ENCODE results near the gene USP6NL.

USP6NL gene

DNA sequence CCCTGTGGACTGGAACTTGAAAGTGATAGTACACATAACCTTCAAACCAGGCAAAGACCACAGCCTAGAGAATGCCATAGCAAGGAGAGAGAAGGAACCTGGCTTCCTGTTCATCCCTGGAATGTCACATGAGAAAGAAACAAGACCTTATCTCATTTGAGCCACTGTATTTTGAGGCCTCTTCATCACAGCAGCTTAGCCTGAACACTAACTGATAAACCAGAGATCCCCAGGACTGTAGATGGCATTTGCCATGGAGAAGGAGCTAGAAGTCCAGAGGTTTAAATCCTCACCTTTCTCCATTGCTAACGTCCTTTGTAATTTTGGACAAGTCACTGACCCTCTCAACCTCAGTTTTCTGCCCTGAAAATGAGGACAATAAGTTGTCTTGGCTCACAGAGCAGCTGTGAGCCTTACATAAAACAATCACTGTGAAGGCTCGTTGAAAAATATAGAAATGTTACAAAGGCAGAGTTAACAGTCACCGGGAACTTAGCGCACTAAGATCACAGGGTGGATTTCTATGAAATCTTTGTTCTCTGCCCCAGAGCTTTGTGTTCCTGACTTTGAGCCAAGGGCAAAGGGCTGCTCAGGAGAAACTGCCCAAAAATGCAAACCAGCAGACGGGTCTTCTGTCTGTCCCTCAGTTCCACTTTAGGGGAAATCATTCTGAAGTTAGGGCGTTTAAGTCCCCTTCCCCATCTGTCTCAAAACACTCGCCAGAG, 197.0 kb downstream of the USP6NL start:
- DNase-seq (ENCODE audit: low read depth) = no peak

DNA sequence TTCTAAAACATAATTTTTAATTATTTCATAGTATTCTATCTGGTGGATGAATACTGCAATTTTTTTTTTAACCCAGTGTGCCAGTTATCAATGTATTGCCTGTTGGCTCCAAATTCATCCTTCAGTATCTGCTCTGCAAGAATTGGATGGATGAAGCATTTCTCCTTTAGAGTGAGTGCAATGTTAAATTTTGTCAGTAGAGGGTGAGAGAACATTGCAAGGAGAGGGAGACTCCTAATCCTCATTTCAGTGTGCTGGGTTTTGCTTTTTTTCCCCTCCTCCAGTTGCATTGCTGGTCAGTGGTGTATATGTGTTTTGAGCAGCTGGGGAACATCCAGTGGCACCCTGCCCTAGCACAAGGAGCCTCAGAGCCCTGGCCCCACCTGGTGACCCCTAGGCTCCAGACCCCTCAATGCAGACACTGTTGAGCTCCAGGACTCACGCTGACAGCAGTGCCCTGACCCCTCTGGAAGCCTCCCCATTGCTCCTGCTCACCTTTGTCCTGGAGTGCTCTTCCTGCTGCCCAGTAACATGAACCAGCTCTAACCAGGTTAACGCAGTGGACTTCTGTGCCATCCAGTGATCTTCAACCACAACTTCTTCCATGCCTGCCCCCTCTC, 199.4 kb downstream of the USP6NL start:
- no peak for DNase-seq (ENCODE audit: low read depth)

DNA sequence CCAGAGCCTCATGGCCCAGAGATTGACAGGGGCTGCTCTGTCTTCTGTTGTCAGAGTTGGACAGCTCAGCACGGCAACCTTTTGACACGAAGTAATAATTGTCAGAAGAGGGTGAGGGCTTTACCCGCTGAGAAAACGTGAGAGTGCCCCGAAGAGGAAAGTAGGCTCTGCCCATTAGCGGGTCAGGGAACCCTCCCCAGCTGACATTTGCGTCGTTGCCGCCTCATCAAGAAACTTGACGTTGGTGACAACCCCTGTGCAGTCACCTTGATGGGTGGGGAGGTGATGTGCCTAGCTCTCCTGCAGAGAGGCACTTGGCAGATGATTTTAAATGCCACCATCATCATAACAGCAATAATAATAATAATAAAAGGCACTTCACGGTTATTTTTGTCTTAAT, 202.1 kb downstream of the USP6NL start:
- DNase-seq (ENCODE audit: low read depth) = no peak

DNA sequence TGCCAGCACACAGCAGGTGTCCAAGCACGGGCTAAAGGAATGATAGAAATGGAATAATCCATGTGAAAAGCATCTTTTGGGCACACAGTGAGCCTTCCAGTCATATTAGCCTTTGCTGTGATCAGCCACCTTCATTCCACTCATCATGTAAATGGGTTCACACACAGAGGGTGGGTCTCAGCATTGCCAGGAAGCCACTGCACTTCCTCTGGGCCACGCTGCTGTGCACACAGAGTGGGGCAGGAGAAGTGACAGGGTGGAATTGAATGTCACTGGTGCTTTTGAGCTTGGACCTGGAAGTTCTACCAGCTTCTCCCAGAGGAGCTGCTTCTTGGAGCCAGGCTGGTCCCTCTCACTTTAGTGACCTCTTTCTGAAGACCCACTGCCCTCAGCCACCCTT, 203.5 kb downstream of the USP6NL start:
- DNase-seq (ENCODE audit: low read depth) = no peak

DNA sequence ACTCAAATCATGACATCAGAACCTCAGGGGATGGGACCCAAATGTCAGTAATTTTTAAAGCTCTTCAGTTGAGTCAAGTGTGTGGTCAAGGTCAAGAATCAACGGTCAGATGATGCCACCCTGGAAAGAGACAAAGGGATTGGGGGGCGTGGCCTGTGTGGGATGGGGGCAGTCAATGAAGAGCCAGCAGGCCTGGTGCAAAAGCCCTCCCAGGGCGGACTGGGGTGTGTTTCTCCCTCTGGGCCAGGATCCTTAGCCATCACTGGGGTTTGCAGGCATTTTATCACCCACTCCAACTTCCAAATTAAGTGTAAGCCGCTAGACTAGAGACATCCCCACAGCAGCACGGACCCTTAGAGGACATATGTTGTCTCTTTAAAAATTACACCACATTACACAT, 204.7 kb downstream of the USP6NL start:
- DNase-seq (ENCODE audit: low read depth) = no peak

DNA sequence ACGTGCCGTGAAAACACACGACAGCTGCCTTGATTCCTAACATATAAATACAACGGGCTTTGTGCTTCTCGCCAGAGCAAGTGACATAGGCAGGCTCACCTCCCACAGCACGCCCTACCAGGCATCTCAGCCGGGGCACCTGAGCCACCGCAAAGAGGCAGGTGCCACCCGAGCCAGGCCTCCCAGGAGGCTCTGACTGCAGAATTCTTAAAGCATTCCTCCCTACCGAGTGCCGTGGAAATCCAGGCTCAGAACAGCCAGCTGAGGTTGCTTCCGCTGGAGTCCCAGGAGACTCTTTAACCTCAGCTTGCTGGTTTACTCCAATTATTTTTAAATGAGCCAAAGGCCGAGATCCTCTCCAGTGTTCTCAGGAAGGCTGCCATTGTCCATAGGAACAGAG, 206.5 kb downstream of the USP6NL start:
- DNase-seq (ENCODE audit: low read depth) = no peak

All from activated T-cell treated with anti-CD3 and anti-CD28 coated beads for 24 hours (primary cell).